Uterus (tissue), 4 donors: ENCODE measurements around the gene GADD45A. TPM values are rescaled to one million over a fixed set of nuclear protein-coding genes. Genes with fewer than 3 reads are reported as not detected.

Experiments
- DNase-seq, 2 donors: peaks; one replicate each; pipeline ENCODE4 v3.0.0-alpha.2; 2019 to 2020
- H3K27ac ChIP-seq, 2 donors: fragments of 200-600 bp; sonication (generic); 1 replicate in 1 of 2; 2 replicates in 1 of 2; pipeline ENCODE4 v1.5.1; 2016 to 2018
- H3K27me3 ChIP-seq, 2 donors: fragments of 200-600 bp; sonication (generic); one replicate each; pipeline ENCODE4 v1.5.1; 2018 to 2019; ENCODE audit warnings: control low read depth in 1 of 2
- H3K36me3 ChIP-seq, 2 donors: fragments of 200-600 bp; sonication (generic); one replicate each; pipeline ENCODE4 v1.5.1; 2019; ENCODE audit warnings: control low read depth in 1 of 2
- H3K4me1 ChIP-seq, 2 donors: fragments of 200-600 bp; sonication (generic); one replicate each; pipeline ENCODE4 v1.5.1; 2018 to 2019; ENCODE audit warnings: control low read depth in 1 of 2
- H3K4me3 ChIP-seq, 2 donors: fragments of 200-600 bp; sonication (generic); 1 replicate in 1 of 2; 2 replicates in 1 of 2; pipeline ENCODE4 v1.5.1; 2018 to 2019; ENCODE audit warnings: mild to moderate bottlenecking in 1 of 2
- H3K9me3 ChIP-seq, 2 donors: fragments of 200-600 bp; sonication (generic); one replicate each; pipeline ENCODE4 v1.5.1; 2019; ENCODE audit warnings: control low read depth in 1 of 2
- CTCF ChIP-seq, 4 experiments: fragments of 200-600 bp in 2 of 4; fragments of 450-650 bp in 2 of 4; sonication (generic) in 2 of 4; IDR thresholded peaks; one replicate each; pipeline ENCODE4 v1.5.1; 2016 to 2019; ENCODE audit warnings: antibody characterized with exemption in 4 of 4, mild to moderate bottlenecking in 2 of 4, moderate library complexity in 1 of 4
- POLR2A ChIP-seq, 2 donors: fragments of 450-650 bp; IDR thresholded peaks; one replicate each; pipeline ENCODE4 v1.6.1; 2016; ENCODE audit warnings: antibody characterized with exemption in 2 of 2, mild to moderate bottlenecking in 1 of 2, moderate library complexity in 1 of 2
- intact Hi-C: fragments of 100-400 bp; cut with DNase I; formaldehyde crosslinking; loops from one replicate; pipeline ENCODE4 v1.15.1; 2023; ENCODE audit warnings: low total_unique reads
- total RNA-seq, 4 donors: library from RNA; depleted of rRNA in 3 of 4; stranded (reverse); fragments of >200 nt in 3 of 4; gene quantifications; one replicate each; pipeline versions ENCODE4 v1.1.0 to v1.2.4, GENCODE V29; 2014 to 2023
- donor health status: DM: yes; HTN: yes; CAD: no.

Gene GADD45A
- total RNA-seq, 4 donors from 2014 or later, result 11.1 to 35.6 (median 20.3) TPM

GRCh38 chr1:67676946-67677345, 8.1 kb upstream of the GADD45A start:
- H3K27ac ChIP-seq, result no peak overlapping the region
- TF ChIP-seq POLR2A (IDR thresholded peaks at IDR 0.05), result no peak
- intact Hi-C loops, result no loop called here
- H3K9me3 ChIP-seq, result no peaks in the 10 kb centered on the region
- no peak overlapping the region for H3K4me3 ChIP-seq
- no peaks in the 10 kb centered on the region for H3K27me3 ChIP-seq
- no peaks in the 10 kb centered on the region for H3K36me3 ChIP-seq
- no peak for DNase-seq
- H3K4me1 ChIP-seq, result peaks cover 0 to 8% of the 10 kb centered on the region in 2 donors

- H3K27ac ChIP-seq, result no peak overlapping the region
- no peak for DNase-seq
- TF ChIP-seq CTCF (IDR thresholded peaks at IDR 0.05) (no peak), POLR2A (IDR thresholded peaks at IDR 0.05) (no peak)
- no peaks in the 10 kb centered on the region for H3K36me3 ChIP-seq
- H3K4me1 ChIP-seq, result peaks cover 0 to 8% of the 10 kb centered on the region in 2 donors
- intact Hi-C loops, result no loop called here
- H3K27me3 ChIP-seq, result no peaks in the 10 kb centered on the region
- no peak overlapping the region for H3K4me3 ChIP-seq
- H3K9me3 ChIP-seq, result no peaks in the 10 kb centered on the region
Measured at GRCh38 chr1:67677408-67677807, 7.6 kb upstream of the GADD45A start.

- no peak overlapping the region for H3K4me3 ChIP-seq
- intact Hi-C loops, result no loop called here
- DNase-seq, result no peak
- no peak for TF ChIP-seq CTCF (IDR thresholded peaks at IDR 0.05)
- TF ChIP-seq POLR2A (IDR thresholded peaks at IDR 0.05), result no peak
- H3K4me1 ChIP-seq, result peaks cover 0 to 8% of the 10 kb centered on the region in 2 donors
- H3K27me3 ChIP-seq, result no peaks in the 10 kb centered on the region
- no peaks in the 10 kb centered on the region for H3K9me3 ChIP-seq
- H3K36me3 ChIP-seq, result no peaks in the 10 kb centered on the region
- H3K27ac ChIP-seq, result no peak overlapping the region
Measured at GRCh38 chr1:67677930-67678329, 7.1 kb upstream of the GADD45A start.

- no peaks in the 10 kb centered on the region for H3K9me3 ChIP-seq
- no peak for TF ChIP-seq POLR2A (IDR thresholded peaks at IDR 0.05)
- no peak for TF ChIP-seq CTCF (IDR thresholded peaks at IDR 0.05)
- no peak overlapping the region for H3K4me3 ChIP-seq
- no peaks in the 10 kb centered on the region for H3K36me3 ChIP-seq
- no peak overlapping the region for H3K27ac ChIP-seq
- DNase-seq, result no peak
- peaks cover 6 to 8% of the 10 kb centered on the region in 2 donors for H3K4me1 ChIP-seq
- intact Hi-C loops, result loop anchor here (5.0 to 10.0 kb wide), 2 partner anchors 83 to 115 kb away; no protein-coding TSS in a partner anchor
- no peaks in the 10 kb centered on the region for H3K27me3 ChIP-seq
Measured at GRCh38 chr1:67679691-67680090, 5.3 kb upstream of the GADD45A start.

- peaks cover 3 to 6% of the 10 kb centered on the region in 2 donors for H3K4me1 ChIP-seq
- H3K4me3 ChIP-seq, result no peak overlapping the region
- TF ChIP-seq CTCF (IDR thresholded peaks at IDR 0.05), result no peak
- TF ChIP-seq POLR2A (IDR thresholded peaks at IDR 0.05), result no peak
- no peak overlapping the region for H3K27ac ChIP-seq
- DNase-seq, result no peak
- intact Hi-C loops, result loop anchor here (5.0 to 10.0 kb wide), 2 partner anchors 82 to 116 kb away; no protein-coding TSS in a partner anchor
- H3K27me3 ChIP-seq, result no peaks in the 10 kb centered on the region
- H3K36me3 ChIP-seq, result no peaks in the 10 kb centered on the region
- no peaks in the 10 kb centered on the region for H3K9me3 ChIP-seq
Measured at GRCh38 chr1:67680486-67680885, 4.5 kb upstream of the GADD45A start.
